ENCODE results near the gene MEGF11. TPM values are rescaled to one million over a fixed set of nuclear protein-coding genes. Genes with fewer than 3 reads are reported as not detected.

The MEGF11 gene
- total RNA-seq, 6 experiments from 2014 or later: not detected

DNA sequence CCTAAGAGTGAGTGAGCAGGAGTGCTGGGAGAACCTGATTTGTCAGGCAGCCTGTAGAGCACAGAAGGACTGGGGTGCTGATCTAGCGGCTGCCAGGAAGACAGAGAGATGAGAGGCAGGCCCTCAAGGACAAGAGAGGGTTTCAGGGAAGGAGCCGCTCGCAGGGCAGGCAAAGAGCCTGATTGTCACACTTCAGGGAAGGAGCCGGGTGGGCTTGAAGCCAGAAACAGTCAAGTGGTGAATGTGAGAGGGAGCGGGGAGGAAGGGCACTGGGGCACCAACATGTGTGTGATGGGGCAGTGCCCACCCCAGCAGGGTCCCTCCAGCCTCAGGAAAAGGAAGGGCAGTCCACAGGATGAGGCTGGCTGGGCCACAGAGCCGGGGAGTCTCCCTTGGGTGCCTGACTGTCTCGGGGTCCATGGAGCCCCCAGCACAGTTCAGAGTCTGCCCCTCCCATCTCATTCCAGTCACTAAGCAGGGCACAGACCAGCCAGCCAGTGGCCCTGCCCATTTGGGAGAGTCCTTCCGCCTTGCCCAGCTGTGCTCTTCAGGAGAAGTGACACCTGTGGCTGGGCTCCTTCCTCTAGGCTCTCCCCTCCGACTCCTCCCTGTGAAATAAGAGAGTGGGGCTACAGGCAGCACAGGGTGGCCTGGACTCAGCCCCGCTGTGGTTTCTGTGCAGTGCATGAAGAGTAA, 235.6 kb downstream of the MEGF11 start:
- Mint-ChIP-seq H3K27ac (no peak overlapping the region), H3K27me3 (ENCODE audit: insufficient read depth) (peaks cover 42% of the 10 kb centered on the region), H3K36me3 (ENCODE audit: low read depth) (no peaks in the 10 kb centered on the region), H3K9me3 (no peaks in the 10 kb centered on the region), H3K4me1 (ENCODE audit: low read depth) (no peaks in the 10 kb centered on the region), H3K4me3 (no peak overlapping the region)
- DNase-seq: no peak
- TF ChIP-seq, protein P1, sequence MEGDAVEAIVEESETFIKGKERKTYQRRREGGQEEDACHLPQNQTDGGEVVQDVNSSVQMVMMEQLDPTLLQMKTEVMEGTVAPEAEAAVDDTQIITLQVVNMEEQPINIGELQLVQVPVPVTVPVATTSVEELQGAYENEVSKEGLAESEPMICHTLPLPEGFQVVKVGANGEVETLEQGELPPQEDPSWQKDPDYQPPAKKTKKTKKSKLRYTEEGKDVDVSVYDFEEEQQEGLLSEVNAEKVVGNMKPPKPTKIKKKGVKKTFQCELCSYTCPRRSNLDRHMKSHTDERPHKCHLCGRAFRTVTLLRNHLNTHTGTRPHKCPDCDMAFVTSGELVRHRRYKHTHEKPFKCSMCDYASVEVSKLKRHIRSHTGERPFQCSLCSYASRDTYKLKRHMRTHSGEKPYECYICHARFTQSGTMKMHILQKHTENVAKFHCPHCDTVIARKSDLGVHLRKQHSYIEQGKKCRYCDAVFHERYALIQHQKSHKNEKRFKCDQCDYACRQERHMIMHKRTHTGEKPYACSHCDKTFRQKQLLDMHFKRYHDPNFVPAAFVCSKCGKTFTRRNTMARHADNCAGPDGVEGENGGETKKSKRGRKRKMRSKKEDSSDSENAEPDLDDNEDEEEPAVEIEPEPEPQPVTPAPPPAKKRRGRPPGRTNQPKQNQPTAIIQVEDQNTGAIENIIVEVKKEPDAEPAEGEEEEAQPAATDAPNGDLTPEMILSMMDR (IDR thresholded peaks at IDR 0.05): no peak

DNA sequence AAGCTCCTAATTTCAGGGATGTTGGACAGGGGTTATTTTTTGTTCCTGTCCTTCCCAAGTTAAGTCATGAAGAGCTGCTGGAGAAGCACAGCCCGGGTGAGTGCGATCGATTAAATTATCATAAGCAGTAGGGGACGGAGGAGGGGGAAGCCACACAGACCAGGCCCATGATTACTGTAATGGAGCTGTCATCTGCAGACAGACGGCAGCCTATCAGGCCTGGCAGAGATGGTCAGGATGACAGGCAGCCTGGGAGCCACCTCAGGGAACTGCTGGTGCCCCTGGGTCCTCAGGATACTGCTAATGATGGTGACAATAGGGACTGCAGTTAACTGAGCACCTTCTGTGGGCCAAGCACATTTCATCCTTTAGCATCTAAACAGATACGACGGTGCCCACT, 236.6 kb downstream of the MEGF11 start:
- Mint-ChIP-seq H3K27me3 (ENCODE audit: insufficient read depth) (peaks cover 44% of the 10 kb centered on the region), H3K27ac (no peak overlapping the region), H3K9me3 (no peaks in the 10 kb centered on the region), H3K4me1 (ENCODE audit: low read depth) (no peaks in the 10 kb centered on the region), H3K36me3 (ENCODE audit: low read depth) (no peaks in the 10 kb centered on the region), H3K4me3 (no peak overlapping the region)
- TF ChIP-seq, protein P1 (IDR thresholded peaks at IDR 0.05): no peak
- no peak for DNase-seq

DNA sequence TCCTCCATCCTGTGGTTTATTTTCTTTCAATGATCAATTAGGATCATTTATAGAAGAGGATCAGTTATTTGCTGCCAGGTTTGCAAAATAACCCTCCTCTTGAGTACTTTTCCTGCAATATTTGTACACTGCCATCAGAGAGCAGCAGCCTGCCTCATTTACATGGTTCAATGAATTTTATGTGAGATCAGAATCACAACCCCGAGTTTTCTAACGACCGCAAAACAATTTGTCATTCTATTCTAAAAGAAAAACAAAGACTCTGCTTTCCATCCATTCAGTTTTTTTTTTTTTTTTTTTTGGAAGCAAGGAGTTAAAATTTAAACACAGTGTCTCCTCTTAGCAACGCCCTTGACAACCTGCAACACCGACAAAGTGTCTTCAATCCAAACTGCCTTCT, 237.4 kb downstream of the MEGF11 start:
- Mint-ChIP-seq H3K4me3 (no peak overlapping the region), H3K27ac (no peak overlapping the region), H3K4me1 (ENCODE audit: low read depth) (no peaks in the 10 kb centered on the region), H3K36me3 (ENCODE audit: low read depth) (no peaks in the 10 kb centered on the region), H3K9me3 (no peaks in the 10 kb centered on the region), H3K27me3 (ENCODE audit: insufficient read depth) (peaks cover 39% of the 10 kb centered on the region)
- TF ChIP-seq, protein P1 (IDR thresholded peaks at IDR 0.05): no peak
- no peak for DNase-seq

DNA sequence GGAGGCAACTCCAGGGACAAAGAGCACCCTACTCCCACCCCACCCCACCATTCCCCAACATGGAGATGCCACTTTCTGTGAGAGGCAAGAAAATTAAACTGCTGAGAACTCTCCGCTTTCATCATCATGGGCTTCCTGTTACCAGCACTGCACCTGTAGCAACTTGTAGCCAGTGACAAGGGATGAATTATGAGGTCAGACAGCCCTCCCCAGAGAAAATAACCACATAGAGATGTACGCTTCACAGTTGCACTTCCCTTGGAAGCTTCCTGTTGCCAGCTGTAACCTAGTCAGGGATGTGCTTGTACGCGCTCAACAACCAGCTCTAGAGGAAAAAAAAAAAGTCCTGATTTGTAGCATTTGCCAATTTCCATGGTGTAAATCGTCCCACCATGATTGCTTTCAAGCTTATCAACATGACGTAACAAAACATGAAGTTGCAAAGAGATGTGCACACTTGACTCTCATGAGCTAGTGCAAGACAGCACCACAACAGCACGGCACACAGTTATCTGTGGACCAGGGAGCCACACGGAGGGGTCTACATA, 238.8 kb downstream of the MEGF11 start:
- Mint-ChIP-seq H3K4me3 (no peak overlapping the region), H3K9me3 (no peaks in the 10 kb centered on the region), H3K36me3 (ENCODE audit: low read depth) (no peaks in the 10 kb centered on the region), H3K4me1 (ENCODE audit: low read depth) (no peaks in the 10 kb centered on the region), H3K27ac (no peak overlapping the region), H3K27me3 (ENCODE audit: insufficient read depth) (peaks cover 33% of the 10 kb centered on the region)
- TF ChIP-seq, protein P1 (IDR thresholded peaks at IDR 0.05): no peak
- no peak for DNase-seq

DNA sequence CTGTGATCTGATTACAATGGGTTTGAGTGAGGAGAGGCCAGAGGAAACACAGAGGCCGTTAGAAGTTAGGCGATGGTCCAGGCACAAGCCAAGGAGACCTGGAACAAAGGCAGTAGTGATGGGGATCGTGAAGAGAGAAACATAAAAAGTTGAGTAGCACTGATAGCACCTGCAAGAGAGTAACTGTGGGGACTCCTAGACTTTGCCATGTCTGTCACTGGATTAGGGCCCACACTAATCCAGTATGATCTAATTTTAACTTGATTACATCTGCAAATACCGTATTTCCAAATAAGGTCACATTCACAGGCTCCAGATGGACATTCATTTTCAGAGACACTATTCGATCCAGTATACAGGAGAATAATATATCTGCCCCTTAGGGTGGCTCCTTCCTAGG, 239.5 kb downstream of the MEGF11 start:
- H3K36me3 Mint-ChIP-seq (ENCODE audit: low read depth): no peaks in the 10 kb centered on the region
- TF ChIP-seq, protein P1 (IDR thresholded peaks at IDR 0.05): no peak

More for the DNA sequence above, 239.5 kb downstream of the MEGF11 start:
- Mint-ChIP-seq H3K27ac (no peak overlapping the region), H3K9me3 (no peaks in the 10 kb centered on the region), H3K4me3 (no peak overlapping the region), H3K4me1 (ENCODE audit: low read depth) (no peaks in the 10 kb centered on the region), H3K27me3 (ENCODE audit: insufficient read depth) (peaks cover 33% of the 10 kb centered on the region)
- DNase-seq: no peak

Measured in HFFc6 (cell line).